C4-2B (cell line): Measurements from ENCODE around the gene SEC23A.
"Not testable (repeated sequence)": the region's sequence is repeated elsewhere in the genome, so short reads cannot be mapped to it uniquely, and the experiment has no call there.

Source experiments
- ZFX ChIP-seq: fragments of 450-650 bp; IDR thresholded peaks from 2 replicates; pipeline ENCODE4 v1.6.1; 2017
- TF ChIP-seq, protein P1 (sequence below): fragments of 450-650 bp; conservative IDR thresholded peaks from 2 replicates; pipeline ENCODE4 v1.5.1; 2017; ENCODE audit warnings: mild to moderate bottlenecking

DNA sequence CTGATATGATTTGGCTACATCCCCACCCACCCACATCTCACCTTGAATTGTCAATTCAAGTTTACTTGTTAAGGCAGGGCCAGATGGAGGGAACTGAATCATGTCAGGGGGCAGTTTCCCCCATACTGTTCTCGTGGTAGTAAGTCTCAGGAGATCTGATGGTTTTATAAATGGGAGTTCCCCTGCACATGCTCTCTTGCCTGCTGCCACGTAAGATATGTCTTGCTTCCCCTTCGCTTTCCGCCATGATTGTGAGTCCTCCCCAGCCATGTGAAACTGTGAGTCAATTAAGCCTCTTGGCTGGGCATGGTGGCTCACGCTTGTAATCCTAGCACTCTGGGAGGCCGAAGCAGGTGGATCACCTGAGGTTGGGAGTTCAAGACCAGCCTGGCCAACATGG lies 57.1 kb downstream of the SEC23A start:
- TF ChIP-seq, protein P1, sequence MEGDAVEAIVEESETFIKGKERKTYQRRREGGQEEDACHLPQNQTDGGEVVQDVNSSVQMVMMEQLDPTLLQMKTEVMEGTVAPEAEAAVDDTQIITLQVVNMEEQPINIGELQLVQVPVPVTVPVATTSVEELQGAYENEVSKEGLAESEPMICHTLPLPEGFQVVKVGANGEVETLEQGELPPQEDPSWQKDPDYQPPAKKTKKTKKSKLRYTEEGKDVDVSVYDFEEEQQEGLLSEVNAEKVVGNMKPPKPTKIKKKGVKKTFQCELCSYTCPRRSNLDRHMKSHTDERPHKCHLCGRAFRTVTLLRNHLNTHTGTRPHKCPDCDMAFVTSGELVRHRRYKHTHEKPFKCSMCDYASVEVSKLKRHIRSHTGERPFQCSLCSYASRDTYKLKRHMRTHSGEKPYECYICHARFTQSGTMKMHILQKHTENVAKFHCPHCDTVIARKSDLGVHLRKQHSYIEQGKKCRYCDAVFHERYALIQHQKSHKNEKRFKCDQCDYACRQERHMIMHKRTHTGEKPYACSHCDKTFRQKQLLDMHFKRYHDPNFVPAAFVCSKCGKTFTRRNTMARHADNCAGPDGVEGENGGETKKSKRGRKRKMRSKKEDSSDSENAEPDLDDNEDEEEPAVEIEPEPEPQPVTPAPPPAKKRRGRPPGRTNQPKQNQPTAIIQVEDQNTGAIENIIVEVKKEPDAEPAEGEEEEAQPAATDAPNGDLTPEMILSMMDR = not testable (repeated sequence)
- not testable (repeated sequence) for TF ChIP-seq ZFX
